Activated CD4-positive, alpha-beta T cell treated with anti-CD3 and anti-CD28 coated beads, Interleukin-2, Interleukin-4, amounts not matched to agents 100 ng/mL and 50 ng/mL, durations not matched to agents 16 hours and 8 hours (primary cell): Measurements from ENCODE around the gene ARPC4.
"Not testable (repeated sequence)": the region's sequence is repeated elsewhere in the genome, so short reads cannot be mapped to it uniquely, and the experiment has no call there.

Source experiments
- DNase-seq: peaks from one replicate; pipeline ENCODE4 v3.0.0-alpha.2; 2020; ENCODE audit warnings: low spot score

Gene ARPC4

GRCh38 chr3:9770276-9770812 lies 22.5 kb upstream of the ARPC4 start:
- no peak for DNase-seq

GRCh38 chr3:9771007-9771406 lies 21.9 kb upstream of the ARPC4 start:
- not testable (repeated sequence) for DNase-seq

- DNase-seq = no peak
Measured at GRCh38 chr3:9776896-9777693, 15.8 kb upstream of the ARPC4 start.

GRCh38 chr3:9777694-9778021 lies 15.2 kb upstream of the ARPC4 start:
- DNase-seq = no peak

- DNase-seq = peak; percentile 74
Measured at GRCh38 chr3:9778143-9779074, 14.5 kb upstream of the ARPC4 start.

- DNase-seq = no peak
Measured at GRCh38 chr3:9779075-9779593, 13.7 kb upstream of the ARPC4 start.

- DNase-seq = peak; percentile 41
Measured at GRCh38 chr3:9779721-9780457, 13.0 kb upstream of the ARPC4 start.

- no peak for DNase-seq
Measured at GRCh38 chr3:9780458-9780812, 12.4 kb upstream of the ARPC4 start.

GRCh38 chr3:9780910-9781309 lies 12.0 kb upstream of the ARPC4 start:
- DNase-seq = no peak

GRCh38 chr3:9781551-9781950 lies 11.3 kb upstream of the ARPC4 start:
- DNase-seq = no peak

GRCh38 chr3:9781978-9782603 lies 10.8 kb upstream of the ARPC4 start:
- DNase-seq = no peak

- DNase-seq = no peak
Measured at GRCh38 chr3:9782770-9783169, 10.1 kb upstream of the ARPC4 start.

GRCh38 chr3:9783954-9784353 lies 8.9 kb upstream of the ARPC4 start:
- no peak for DNase-seq

- DNase-seq = no peak
Measured at GRCh38 chr3:9784965-9785364, 7.9 kb upstream of the ARPC4 start.

GRCh38 chr3:9785602-9786001 lies 7.3 kb upstream of the ARPC4 start:
- DNase-seq = no peak

GRCh38 chr3:9786209-9786739 lies 6.6 kb upstream of the ARPC4 start:
- DNase-seq = no peak

- DNase-seq = no peak
Measured at GRCh38 chr3:9786825-9787669, 5.8 kb upstream of the ARPC4 start.

- DNase-seq = peak; percentile 26
Measured at GRCh38 chr3:9787714-9788113, 5.2 kb upstream of the ARPC4 start.

GRCh38 chr3:9791127-9791526 lies 1.8 kb upstream of the ARPC4 start:
- no peak for DNase-seq

GRCh38 chr3:9791790-9792404 lies 985 bp upstream of the ARPC4 start:
- DNase-seq = no peak
